ENCODE results near the gene PLA2G10. TPM values are rescaled to one million over a fixed set of nuclear protein-coding genes. Genes with fewer than 3 reads are reported as not detected.

PLA2G10 gene
- polyA plus RNA-seq, 1 experiment: not detected

DNA sequence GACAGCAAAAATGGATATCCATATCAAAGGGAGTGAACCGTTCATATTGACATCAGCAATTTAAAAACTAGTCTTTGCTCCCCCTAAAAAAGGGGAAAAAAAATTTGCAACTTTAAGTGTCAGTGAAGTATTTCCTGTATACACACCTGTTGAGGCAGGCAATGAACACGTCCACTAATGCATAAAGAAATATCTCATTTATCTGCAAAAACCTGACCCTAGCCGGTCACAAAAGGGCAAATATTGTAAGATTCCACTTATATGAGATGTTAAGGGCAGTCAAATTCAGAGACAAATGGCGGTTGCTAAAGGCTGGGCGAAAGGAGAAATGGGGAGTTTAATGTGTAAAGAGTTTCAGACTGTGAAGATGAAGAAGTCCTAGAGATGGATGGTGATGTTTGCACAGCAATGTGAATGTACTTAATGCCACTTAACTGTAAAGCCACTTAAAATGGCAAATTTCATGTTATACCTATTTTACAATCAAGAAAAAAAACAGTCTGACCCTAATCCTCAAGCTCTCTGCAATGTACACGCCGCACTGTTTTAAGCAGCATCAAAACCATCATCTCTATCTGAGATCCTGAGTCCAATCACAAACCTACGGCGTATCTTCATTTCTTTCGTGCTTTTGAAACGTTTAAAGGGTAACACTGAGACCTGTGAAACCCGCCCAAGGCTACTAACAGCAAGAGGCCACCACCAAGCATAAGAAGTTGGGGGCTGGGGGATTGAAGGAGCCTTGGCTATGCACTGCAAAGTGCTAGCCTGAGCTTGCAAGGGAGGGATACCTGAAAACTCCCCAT lies 65.1 kb downstream of the PLA2G10 start:
- peak overlapping the region; percentile 88 for H3K27ac ChIP-seq (ENCODE audit: low read depth, low read length)
- ChIA-PET POLR2A (no interaction called here), CTCF (no interaction called here)
- TF ChIP-seq, protein P1, sequence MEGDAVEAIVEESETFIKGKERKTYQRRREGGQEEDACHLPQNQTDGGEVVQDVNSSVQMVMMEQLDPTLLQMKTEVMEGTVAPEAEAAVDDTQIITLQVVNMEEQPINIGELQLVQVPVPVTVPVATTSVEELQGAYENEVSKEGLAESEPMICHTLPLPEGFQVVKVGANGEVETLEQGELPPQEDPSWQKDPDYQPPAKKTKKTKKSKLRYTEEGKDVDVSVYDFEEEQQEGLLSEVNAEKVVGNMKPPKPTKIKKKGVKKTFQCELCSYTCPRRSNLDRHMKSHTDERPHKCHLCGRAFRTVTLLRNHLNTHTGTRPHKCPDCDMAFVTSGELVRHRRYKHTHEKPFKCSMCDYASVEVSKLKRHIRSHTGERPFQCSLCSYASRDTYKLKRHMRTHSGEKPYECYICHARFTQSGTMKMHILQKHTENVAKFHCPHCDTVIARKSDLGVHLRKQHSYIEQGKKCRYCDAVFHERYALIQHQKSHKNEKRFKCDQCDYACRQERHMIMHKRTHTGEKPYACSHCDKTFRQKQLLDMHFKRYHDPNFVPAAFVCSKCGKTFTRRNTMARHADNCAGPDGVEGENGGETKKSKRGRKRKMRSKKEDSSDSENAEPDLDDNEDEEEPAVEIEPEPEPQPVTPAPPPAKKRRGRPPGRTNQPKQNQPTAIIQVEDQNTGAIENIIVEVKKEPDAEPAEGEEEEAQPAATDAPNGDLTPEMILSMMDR (IDR thresholded peaks at IDR 0.05; ENCODE audit: low read depth, low read length): no peak
- no peak for DNase-seq (ENCODE audit: low read depth, low spot score)
- no peaks in the 10 kb centered on the region for H3K27me3 ChIP-seq (ENCODE audit: control insufficient read depth, insufficient read depth, low read length)
- peak overlapping the region; percentile 93 for H3K4me3 ChIP-seq (ENCODE audit: low read depth, low read length)
- H3K9me3 ChIP-seq (ENCODE audit: control insufficient read depth, insufficient read depth, low read length): no peaks in the 10 kb centered on the region; the same call in 1 of the 2 replicates

DNA sequence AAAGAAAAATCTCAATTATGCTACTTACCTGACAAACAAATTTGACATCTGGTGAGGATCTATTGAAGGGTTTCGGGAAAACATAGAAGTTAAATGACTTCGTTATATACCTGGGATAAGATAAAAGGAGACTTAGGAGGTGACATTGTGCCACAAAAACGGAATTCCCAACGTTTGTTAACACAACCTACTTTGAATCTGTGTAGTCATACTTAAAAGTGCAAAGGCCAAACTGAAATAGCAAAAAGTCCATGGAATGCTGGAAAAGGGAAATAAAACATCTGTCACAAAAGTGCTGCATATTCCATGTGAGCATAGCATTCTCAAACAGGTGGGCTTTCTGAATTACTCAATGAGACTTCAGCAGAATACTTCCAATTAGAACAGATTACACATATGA lies 67.0 kb downstream of the PLA2G10 start:
- no peak for DNase-seq (ENCODE audit: low read depth, low spot score)
- H3K27ac ChIP-seq (ENCODE audit: low read depth, low read length): no peak overlapping the region
- ChIA-PET CTCF (no interaction called here), POLR2A (no interaction called here)
- H3K27me3 ChIP-seq (ENCODE audit: control insufficient read depth, insufficient read depth, low read length): no peaks in the 10 kb centered on the region
- H3K4me3 ChIP-seq (ENCODE audit: low read depth, low read length): no peak overlapping the region
- H3K9me3 ChIP-seq (ENCODE audit: control insufficient read depth, insufficient read depth, low read length): no peaks in the 10 kb centered on the region; the same call in 1 of the 2 replicates
- TF ChIP-seq, protein P1 (IDR thresholded peaks at IDR 0.05; ENCODE audit: low read depth, low read length): no peak

Small RNA genes within 50 kb of the gene (small RNA-seq; reads per million reads assigned to genes)
- not detected for gene RNU7-125P (ENCODE audit: insufficient read length, low read depth)

Other genes with a start within 250 kb of the PLA2G10 start
- gene PARN, start 64.0 kb downstream of the PLA2G10 start, polyA plus RNA-seq (2011; rRNA removed): 33.9 and 37.7 TPM in 2 replicates
- gene BFAR, start 61.4 kb downstream of the PLA2G10 start, polyA plus RNA-seq (2011; rRNA removed): 63.7 and 75.0 TPM in 2 replicates
- 1.4 and 1.8 TPM in 2 replicates for gene NPIPA3, start 9.1 kb upstream of the PLA2G10 start, polyA plus RNA-seq (2011; rRNA removed)
- gene NPIPA2, start 48.2 kb upstream of the PLA2G10 start, polyA plus RNA-seq (2011; rRNA removed): 0.99 and 1.1 TPM in 2 replicates
- 132 and 147 TPM in 2 replicates for gene NOMO1, start 139.4 kb upstream of the PLA2G10 start, polyA plus RNA-seq (2011; rRNA removed)
- gene NPIPA1, start 243.1 kb upstream of the PLA2G10 start, polyA plus RNA-seq (2011; rRNA removed): 51.0 and 63.4 TPM in 2 replicates

Measured in AG04450 (cell line).